H9 (cell line): ENCODE data around the gene TRAK1. TPM values are rescaled to one million over a fixed set of nuclear protein-coding genes. Genes with fewer than 3 reads are reported as not detected.

Experiments
- DNase-seq: peaks from one replicate; pipeline ENCODE4 v3.0.0-alpha.2; 2017
- H2AFZ ChIP-seq: one replicate; pipeline ENCODE4 v1.6.1; 2013; ENCODE audit warnings: mild to moderate bottlenecking, low read length, control low read depth, moderate library complexity
- H2AK5ac ChIP-seq: 2 replicates; pipeline ENCODE4 v1.6.1; 2013; ENCODE audit warnings: low read length, control low read depth, mixed read lengths; ENCODE audit not compliant: insufficient read length
- H2BK120ac ChIP-seq: one replicate; pipeline ENCODE4 v1.6.1; 2013; ENCODE audit warnings: low read depth, mild to moderate bottlenecking, low read length, control low read depth, inconsistent platforms; ENCODE audit not compliant: poor library complexity, severe bottlenecking
- H2BK12ac ChIP-seq: 2 replicates; pipeline ENCODE4 v1.6.1; 2013; ENCODE audit warnings: low read length, control low read depth, mixed read lengths, low read depth; ENCODE audit not compliant: insufficient read length
- H2BK15ac ChIP-seq: 2 replicates; pipeline ENCODE4 v1.6.1; 2013; ENCODE audit warnings: low read depth, low read length, control low read depth
- H2BK20ac ChIP-seq: one replicate; pipeline ENCODE4 v1.6.1; 2013; ENCODE audit warnings: low read depth, mild to moderate bottlenecking, low read length, control low read depth, inconsistent platforms; ENCODE audit not compliant: poor library complexity, severe bottlenecking
- H2BK5ac ChIP-seq: 2 replicates; pipeline ENCODE4 v1.6.1; 2013; ENCODE audit warnings: low read length, control low read depth, mixed read lengths; ENCODE audit not compliant: insufficient read length
- H3K14ac ChIP-seq: 2 replicates; pipeline ENCODE4 v1.6.1; 2013; ENCODE audit warnings: low read length, control low read depth; ENCODE audit not compliant: insufficient read depth
- H3K18ac ChIP-seq: 2 replicates; pipeline ENCODE4 v1.6.1; 2013; ENCODE audit warnings: low read depth, mild to moderate bottlenecking, mixed read lengths, low read length, control low read depth; ENCODE audit not compliant: insufficient read length
- H3K23ac ChIP-seq: 2 replicates; pipeline ENCODE4 v1.6.1; 2013; ENCODE audit warnings: low read length, control low read depth, mixed read lengths, low read depth; ENCODE audit not compliant: insufficient read length
- H3K23me2 ChIP-seq: 2 replicates; pipeline ENCODE4 v1.6.1; 2013; ENCODE audit warnings: low read depth, mild to moderate bottlenecking, mixed read lengths, low read length, control low read depth; ENCODE audit not compliant: insufficient read length, poor library complexity, severe bottlenecking
- H3K27ac ChIP-seq: 2 replicates; pipeline ENCODE4 v1.5.1; 2013; ENCODE audit warnings: low read length, control low read depth, mixed read lengths, low read depth; ENCODE audit not compliant: insufficient read length
- H3K27me3 ChIP-seq: 2 replicates; pipeline ENCODE4 v1.6.1; 2013; ENCODE audit warnings: low read length, control low read depth, inconsistent platforms; ENCODE audit not compliant: insufficient read depth
- H3K4ac ChIP-seq: 2 replicates; pipeline ENCODE4 v1.6.1; 2013; ENCODE audit warnings: low read depth, mild to moderate bottlenecking, control low read depth, inconsistent platforms, low read length, moderate library complexity
- H3K4me1 ChIP-seq: 2 replicates; pipeline ENCODE4 v1.6.1; 2013; ENCODE audit warnings: low read length, control low read depth, inconsistent platforms; ENCODE audit not compliant: insufficient read depth
- H3K4me2 ChIP-seq: 2 replicates; pipeline ENCODE4 v1.6.1; 2013; ENCODE audit warnings: low read length, control low read depth, mixed read lengths; ENCODE audit not compliant: insufficient read length, insufficient read depth
- H3K56ac ChIP-seq: 2 replicates; pipeline ENCODE4 v1.6.1; 2013; ENCODE audit warnings: low read depth, mild to moderate bottlenecking, mixed read lengths, low read length, control low read depth; ENCODE audit not compliant: insufficient read length
- H3K79me1 ChIP-seq: 2 replicates; pipeline ENCODE4 v1.6.1; 2013; ENCODE audit warnings: low read depth, mild to moderate bottlenecking, moderate library complexity, low read length, control low read depth, inconsistent platforms; ENCODE audit not compliant: insufficient read depth, poor library complexity, severe bottlenecking
- H3K79me2 ChIP-seq: 2 replicates; pipeline ENCODE4 v1.6.1; 2013; ENCODE audit warnings: low read length, control low read depth, inconsistent platforms; ENCODE audit not compliant: insufficient read depth
- H3K9ac ChIP-seq: 2 replicates; pipeline ENCODE4 v1.6.1; 2013; ENCODE audit warnings: low read length, control low read depth, mixed read lengths; ENCODE audit not compliant: insufficient read length; ENCODE audit errors: extremely low read depth
- H3K9me3 ChIP-seq: one replicate; pipeline ENCODE4 v1.6.1; 2013; ENCODE audit warnings: low read depth, low read length, inconsistent platforms; ENCODE audit not compliant: control insufficient read depth
- H3T11ph ChIP-seq: one replicate; pipeline ENCODE4 v1.6.1; 2013; ENCODE audit warnings: mild to moderate bottlenecking, low read length, control low read depth, inconsistent platforms
- H4K20me1 ChIP-seq: one replicate; pipeline ENCODE4 v1.6.1; 2013; ENCODE audit not compliant: control insufficient read depth, insufficient read length, insufficient read depth
- H4K5ac ChIP-seq: 2 replicates; pipeline ENCODE4 v1.6.1; 2013; ENCODE audit warnings: low read depth, mild to moderate bottlenecking, mixed read lengths, low read length, control low read depth; ENCODE audit not compliant: insufficient read length
- H4K8ac ChIP-seq: replicated peaks from 2 replicates; pipeline ENCODE4 v1.6.1; 2013; ENCODE audit warnings: low read length, control low read depth, mixed read lengths, low read depth; ENCODE audit not compliant: insufficient read length
- H4K91ac ChIP-seq: 2 replicates; pipeline ENCODE4 v1.6.1; 2013; ENCODE audit warnings: low read depth, mild to moderate bottlenecking, moderate library complexity, mixed read lengths, low read length, control low read depth; ENCODE audit not compliant: insufficient read length
- H3K27ac Mint-ChIP-seq, 3 experiments: 2 replicates in 2 of 3; 3 replicates in 1 of 3; pipeline ENCODE4 v1.8.0; 2020 to 2021; ENCODE audit warnings: mixed read lengths in 3 of 3, mild to moderate bottlenecking in 1 of 3, moderate library complexity in 1 of 3
- H3K27me3 Mint-ChIP-seq: 2 replicates; pipeline ENCODE4 v1.8.0; 2021; ENCODE audit warnings: low read depth, mild to moderate bottlenecking, moderate library complexity, mixed read lengths
- H3K36me3 Mint-ChIP-seq, 3 experiments: 2 replicates in 2 of 3; 3 replicates in 1 of 3; pipeline ENCODE4 v1.8.0; 2020 to 2021; ENCODE audit warnings: low read depth in 3 of 3, mixed read lengths in 3 of 3; ENCODE audit not compliant: insufficient read depth in 1 of 3
- H3K4me1 Mint-ChIP-seq, 2 experiments: 2 replicates each; pipeline ENCODE4 v1.8.0; 2020; ENCODE audit warnings: mixed read lengths in 2 of 2
- H3K4me3 Mint-ChIP-seq, 2 experiments: 2 replicates in 1 of 2; 3 replicates in 1 of 2; pipeline ENCODE4 v1.8.0; 2020 to 2021; ENCODE audit warnings: mild to moderate bottlenecking in 2 of 2, mixed read lengths in 2 of 2, moderate library complexity in 1 of 2
- H3K9me3 Mint-ChIP-seq, 2 experiments: 2 replicates in 1 of 2; 3 replicates in 1 of 2; pipeline ENCODE4 v1.8.0; 2020; ENCODE audit warnings: mild to moderate bottlenecking in 2 of 2, mixed read lengths in 2 of 2, moderate library complexity in 1 of 2
- CTCF ChIP-seq: fragments of 200-600 bp; sonication (generic); conservative IDR thresholded peaks from 3 replicates; pipeline ENCODE4 v1.8.0; 2021; ENCODE audit warnings: antibody characterized with exemption, mild to moderate bottlenecking
- WGBS: extraction: QIAGEN DNeasy Blood & Tissue Kit; methylation state at CpG from one replicate; pipeline ENCODE4 v1.1.7; 2013; ENCODE audit warnings: missing lambda C conversion rate, low lambda C conversion rate, mixed read lengths; ENCODE audit not compliant: insufficient read length; ENCODE audit errors: extremely low coverage; 5-methylcytosine and 5-hydroxymethylcytosine counted together
- total RNA-seq: library from RNA; stranded (reverse); gene quantifications from 2 replicates; pipeline ENCODE4 v1.2.1, GENCODE V29; 2021

The TRAK1 gene
- total RNA-seq, 1 experiment from 2014 or later = 34.2 TPM

GRCh38 chr3:42166662-42167300 is 75.6 kb downstream of the TRAK1 start:
- Histone ChIP-seq H3K9ac (no peak overlapping the region), H2AK5ac (no peak overlapping the region), H3K27ac (no peak overlapping the region), H3K79me1 (no peaks in the 10 kb centered on the region), H4K91ac (no peak overlapping the region), H3T11ph (no peak overlapping the region), H3K23ac (no peak overlapping the region), H3K18ac (no peak overlapping the region), H2BK15ac (no peak overlapping the region), H4K5ac (no peak overlapping the region), H3K27me3 (no peaks in the 10 kb centered on the region), H4K20me1 (no peaks in the 10 kb centered on the region), H3K79me2 (no peaks in the 10 kb centered on the region; the same call in 1 of the 2 replicates), H2AFZ (no peak overlapping the region), H3K9me3 (no peaks in the 10 kb centered on the region), H3K23me2 (no peaks in the 10 kb centered on the region), H4K8ac (no peak overlapping the region), H2BK20ac (no peak overlapping the region), H3K4me2 (no peak overlapping the region), H2BK120ac (no peak overlapping the region), H3K14ac (no peak overlapping the region), H3K4me1 (0 out of 2 replicates have a peak, but pooled peaks cover 1% of the 10 kb centered on the region), H3K4ac (no peak overlapping the region), H2BK5ac (no peak overlapping the region), H2BK12ac (no peak overlapping the region), H3K56ac (no peak overlapping the region)
- DNase-seq = no peak
- Mint-ChIP-seq H3K36me3 (peaks cover 0 to 2% (median 0%) of the 10 kb centered on the region in 3 experiments; a peak in 1 of 7 replicates), H3K27ac (0 out of 7 replicates have a peak overlapping the region, but pooled peaks of 1 of the 3 experiments have one; percentile 17), H3K9me3 (no peaks in the 10 kb centered on the region), H3K27me3 (no peaks in the 10 kb centered on the region), H3K4me1 (peaks cover 5 to 25% of the 10 kb centered on the region in 2 experiments), H3K4me3 (no peak overlapping the region)
- no peak for TF ChIP-seq CTCF
- no CpG with 5 or more reads among the region's 11 CpGs for WGBS
